Measurements from ENCODE around the gene EXOC2.
"Not testable (repeated sequence)": the region's sequence is repeated elsewhere in the genome, so short reads cannot be mapped to it uniquely, and the experiment has no call there.

Gene EXOC2

DNA sequence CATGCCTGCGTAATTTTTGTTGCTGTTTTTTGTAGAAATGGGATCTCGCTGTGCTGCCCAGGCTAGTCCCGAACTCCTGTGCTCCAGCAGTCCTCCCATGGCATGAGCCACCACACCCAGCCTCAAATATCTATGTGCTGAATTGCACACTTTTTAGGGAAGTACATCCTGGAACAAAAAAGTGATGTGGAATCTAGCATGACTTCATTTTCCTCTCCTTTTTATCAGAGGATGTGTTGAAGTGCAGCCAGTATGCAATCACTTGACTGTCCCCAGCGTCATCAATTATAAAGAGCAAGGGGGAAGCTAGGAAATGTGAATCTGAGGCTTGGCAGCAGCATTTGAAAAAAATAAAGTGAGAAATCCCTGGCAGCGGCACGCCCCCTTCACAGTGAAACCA lies 6.4 kb upstream of the EXOC2 start:
- H3K4me3 ChIP-seq (ENCODE audit: low read depth, low read length) = no peak overlapping the region
- no peak for DNase-seq (ENCODE audit: low read depth, low spot score)
- in situ Hi-C loops (cut with HindIII; ENCODE audit: low sequenced_read_pairs) = no loop called here
- TF ChIP-seq, protein P1, sequence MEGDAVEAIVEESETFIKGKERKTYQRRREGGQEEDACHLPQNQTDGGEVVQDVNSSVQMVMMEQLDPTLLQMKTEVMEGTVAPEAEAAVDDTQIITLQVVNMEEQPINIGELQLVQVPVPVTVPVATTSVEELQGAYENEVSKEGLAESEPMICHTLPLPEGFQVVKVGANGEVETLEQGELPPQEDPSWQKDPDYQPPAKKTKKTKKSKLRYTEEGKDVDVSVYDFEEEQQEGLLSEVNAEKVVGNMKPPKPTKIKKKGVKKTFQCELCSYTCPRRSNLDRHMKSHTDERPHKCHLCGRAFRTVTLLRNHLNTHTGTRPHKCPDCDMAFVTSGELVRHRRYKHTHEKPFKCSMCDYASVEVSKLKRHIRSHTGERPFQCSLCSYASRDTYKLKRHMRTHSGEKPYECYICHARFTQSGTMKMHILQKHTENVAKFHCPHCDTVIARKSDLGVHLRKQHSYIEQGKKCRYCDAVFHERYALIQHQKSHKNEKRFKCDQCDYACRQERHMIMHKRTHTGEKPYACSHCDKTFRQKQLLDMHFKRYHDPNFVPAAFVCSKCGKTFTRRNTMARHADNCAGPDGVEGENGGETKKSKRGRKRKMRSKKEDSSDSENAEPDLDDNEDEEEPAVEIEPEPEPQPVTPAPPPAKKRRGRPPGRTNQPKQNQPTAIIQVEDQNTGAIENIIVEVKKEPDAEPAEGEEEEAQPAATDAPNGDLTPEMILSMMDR (IDR thresholded peaks at IDR 0.05; ENCODE audit: low read depth, low read length) = no peak

DNA sequence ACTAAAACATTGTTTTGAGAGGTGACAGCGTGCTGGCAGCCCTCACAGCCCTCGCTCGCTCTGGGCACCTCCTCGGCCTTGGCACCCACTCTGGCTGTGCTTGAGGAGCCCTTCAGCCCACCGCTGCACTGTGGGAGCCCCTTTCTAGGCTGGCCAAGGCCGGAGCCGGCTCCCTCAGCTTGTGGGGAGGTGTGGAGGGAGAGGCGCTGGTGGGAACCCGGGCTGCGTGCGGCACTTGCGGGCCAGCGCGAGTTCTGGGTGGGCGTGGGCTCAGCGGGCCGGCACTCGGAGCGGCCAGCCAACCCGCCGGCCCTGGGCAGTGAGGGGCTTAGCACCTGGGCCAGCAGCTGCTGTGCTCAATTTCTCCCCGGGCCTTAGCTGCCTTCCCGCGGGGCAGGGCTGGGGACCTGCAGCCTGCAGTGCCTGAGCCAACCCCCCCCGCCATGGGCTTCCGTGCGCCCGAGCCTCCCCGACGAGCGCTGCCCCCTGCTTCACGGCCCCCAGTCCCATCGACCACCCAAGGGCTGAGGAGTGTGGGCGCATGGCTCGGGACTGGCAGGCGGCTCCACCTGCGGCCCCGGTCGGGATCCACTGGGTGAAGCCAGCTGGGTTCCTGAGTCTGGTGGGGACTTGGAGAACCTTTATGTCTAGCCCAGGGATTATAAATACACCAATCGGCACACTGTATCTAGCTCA lies 1.6 kb upstream of the EXOC2 start:
- DNase-seq (ENCODE audit: low read depth, low spot score); H3K4me3 ChIP-seq (ENCODE audit: low read depth, low read length); in situ Hi-C loops (cut with HindIII; ENCODE audit: low sequenced_read_pairs): not testable (repeated sequence)

DNA sequence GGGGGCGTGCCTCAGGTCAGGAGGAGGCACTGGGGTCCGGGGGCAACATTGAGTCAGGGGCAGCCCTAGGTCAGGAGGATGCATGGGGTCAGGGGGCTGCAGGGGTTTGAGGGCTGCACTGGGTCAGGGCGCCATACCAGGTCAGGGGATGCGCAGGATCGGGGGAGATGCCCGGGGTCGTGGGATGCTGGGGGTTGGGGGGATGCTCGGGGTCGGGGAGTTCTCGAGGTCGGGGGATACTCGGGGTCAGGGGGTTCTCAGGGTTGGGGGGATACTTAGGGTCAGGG lies 727 bp upstream of the EXOC2 start:
- TF ChIP-seq, protein P1 (IDR thresholded peaks at IDR 0.05; ENCODE audit: low read depth, low read length) = no peak
- H3K4me3 ChIP-seq (ENCODE audit: low read depth, low read length) = peak overlapping the region; percentile 88
- in situ Hi-C loops (cut with HindIII; ENCODE audit: low sequenced_read_pairs) = no loop called here
- DNase-seq (ENCODE audit: low read depth, low spot score) = no peak

DNA sequence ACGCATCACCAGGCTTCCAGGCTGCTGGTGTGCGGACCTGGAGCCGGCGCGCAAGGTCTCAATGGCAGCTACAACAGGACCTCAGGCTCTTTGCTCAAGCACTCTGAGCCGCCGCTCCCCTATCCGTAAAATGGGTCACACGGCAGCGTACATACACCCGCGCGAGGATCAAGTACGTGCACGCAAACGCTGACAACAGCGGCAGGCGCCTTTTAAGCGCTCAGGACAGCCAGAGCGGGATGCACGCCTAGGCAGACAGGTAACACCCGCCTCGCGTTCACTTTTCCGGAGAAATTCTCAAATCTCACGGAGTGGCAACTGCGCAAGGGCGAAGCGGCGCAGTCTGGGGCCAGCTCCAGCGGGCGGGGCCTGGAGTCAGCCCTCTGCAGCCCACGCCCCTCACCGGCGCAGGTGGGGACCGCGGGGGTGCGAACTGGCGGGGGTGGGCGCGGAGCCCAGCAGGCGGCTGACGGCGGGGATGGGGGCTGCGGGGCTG lies 535 bp downstream of the EXOC2 start:
- TF ChIP-seq, protein P1 (IDR thresholded peaks at IDR 0.05; ENCODE audit: low read depth, low read length) = no peak
- peak overlapping the region; percentile 88 for H3K4me3 ChIP-seq (ENCODE audit: low read depth, low read length)
- in situ Hi-C loops (cut with HindIII; ENCODE audit: low sequenced_read_pairs) = no loop called here
- DNase-seq (ENCODE audit: low read depth, low spot score) = peak; percentile 44

DNA sequence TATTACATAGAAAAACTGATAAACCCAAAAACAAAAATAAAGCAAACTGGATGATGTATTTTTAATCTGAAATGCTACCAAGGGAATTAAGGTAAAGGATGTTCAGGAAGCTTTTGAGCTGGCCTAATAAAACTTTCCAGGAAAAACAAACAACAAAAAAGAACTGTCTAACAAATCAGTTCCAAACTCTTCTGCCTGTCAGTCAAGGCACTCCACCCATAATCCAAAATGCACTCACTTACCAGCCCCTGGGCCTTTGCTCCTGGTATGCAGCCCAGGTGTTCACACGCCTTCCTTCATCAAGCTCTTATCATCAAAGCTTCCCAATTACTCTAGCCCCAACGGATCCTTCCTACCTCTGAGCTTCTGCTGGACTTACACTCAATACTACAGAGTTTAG lies 3.7 kb downstream of the EXOC2 start:
- H3K4me3 ChIP-seq (ENCODE audit: low read depth, low read length) = no peak overlapping the region
- no peak for DNase-seq (ENCODE audit: low read depth, low spot score)
- in situ Hi-C loops (cut with HindIII; ENCODE audit: low sequenced_read_pairs) = no loop called here
- TF ChIP-seq, protein P1 (IDR thresholded peaks at IDR 0.05; ENCODE audit: low read depth, low read length) = no peak

DNA sequence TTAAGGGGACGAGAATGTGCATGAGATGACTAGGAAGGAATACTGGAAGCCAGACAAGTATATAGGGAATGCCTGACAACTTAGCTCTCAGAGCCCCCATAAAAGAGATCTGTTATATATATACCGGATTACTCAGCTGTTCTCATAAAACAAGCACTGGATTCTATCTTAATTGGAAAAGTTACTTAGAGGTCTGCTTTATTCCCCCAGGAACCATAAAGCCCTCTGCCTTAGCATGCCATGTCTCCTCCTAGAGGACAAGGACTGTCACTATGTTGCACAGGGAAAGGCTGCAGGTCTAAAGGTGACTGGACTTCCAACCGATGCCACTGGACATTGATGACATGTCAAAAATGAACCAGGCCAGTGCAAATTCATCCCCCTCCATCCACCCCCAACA lies 6.4 kb downstream of the EXOC2 start:
- TF ChIP-seq, protein P1 (IDR thresholded peaks at IDR 0.05; ENCODE audit: low read depth, low read length) = peak; percentile 30
- H3K4me3 ChIP-seq (ENCODE audit: low read depth, low read length) = no peak overlapping the region
- no peak for DNase-seq (ENCODE audit: low read depth, low spot score)
- in situ Hi-C loops (cut with HindIII; ENCODE audit: low sequenced_read_pairs) = no loop called here

DNA sequence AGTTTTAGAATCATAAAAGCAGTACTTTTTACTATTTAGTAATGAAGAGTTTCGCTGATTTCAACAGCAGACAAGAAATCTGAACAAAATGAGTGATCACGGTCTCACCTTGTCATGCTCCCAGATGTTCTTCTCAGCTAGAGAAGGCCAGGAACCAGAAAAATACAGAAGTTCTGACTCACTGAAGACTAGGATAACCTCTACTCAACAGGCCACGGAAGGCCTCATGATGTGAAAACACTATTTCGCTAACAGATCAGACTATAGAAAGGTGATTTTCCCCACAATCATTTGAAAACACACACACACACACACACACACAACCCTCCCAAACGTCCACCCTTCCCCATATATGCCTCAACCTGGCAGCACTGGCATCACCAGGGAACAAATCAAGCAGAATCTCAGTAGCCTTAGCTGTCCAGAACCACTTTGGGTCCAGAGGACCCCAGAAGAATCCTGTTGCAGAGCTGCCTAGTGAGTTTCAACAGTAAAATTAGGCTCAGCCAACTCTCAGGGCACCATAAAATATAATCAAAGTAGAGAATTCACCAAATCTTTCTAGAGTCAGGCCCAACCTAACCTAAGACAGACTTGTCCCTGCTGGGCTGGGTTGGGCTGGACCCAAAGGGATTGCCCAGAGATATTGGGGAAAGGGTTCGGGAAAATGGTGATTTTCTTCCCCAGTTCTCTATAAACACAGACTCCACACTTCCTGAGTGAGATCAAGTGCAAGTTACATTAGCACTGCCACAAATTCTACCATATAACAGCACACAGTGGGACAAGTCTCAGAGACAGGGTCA lies 7.9 kb downstream of the EXOC2 start:
- in situ Hi-C loops (cut with HindIII; ENCODE audit: low sequenced_read_pairs) = no loop called here
- DNase-seq (ENCODE audit: low read depth, low spot score) = peak; percentile 46
- H3K4me3 ChIP-seq (ENCODE audit: low read depth, low read length) = no peak overlapping the region
- TF ChIP-seq, protein P1 (IDR thresholded peaks at IDR 0.05; ENCODE audit: low read depth, low read length) = no peak
